HepG2 (cell line): ENCODE measurements around the gene DHX16. TPM values are rescaled to one million over a fixed set of nuclear protein-coding genes. Genes with fewer than 3 reads are reported as not detected.

Source experiments
- ASH2L ChIP-seq: fragments of 300-600, 200-600 bp; sonication (generic); IDR thresholded peaks from 2 replicates; pipeline ENCODE4 v1.7.0; 2017; ENCODE audit warnings: low read depth, mild to moderate bottlenecking, moderate library complexity, mixed read lengths, low read length; ENCODE audit not compliant: insufficient read length
- ATF1 ChIP-seq: IDR thresholded peaks from 2 replicates; pipeline ENCODE4 v1.6.1; 2016; ENCODE audit warnings: mild to moderate bottlenecking, control low read depth
- FOSL2 ChIP-seq: sonication (generic); formaldehyde crosslinking; IDR thresholded peaks from 2 replicates; pipeline ENCODE4 v1.4.0; 2020; ENCODE audit warnings: missing genetic modification reagents
- FOXJ3 ChIP-seq: sonication (generic); formaldehyde crosslinking; IDR thresholded peaks from 2 replicates; pipeline ENCODE4 v1.4.0; 2020; ENCODE audit warnings: missing genetic modification reagents, mild to moderate bottlenecking, borderline replicate concordance
- FUBP1 ChIP-seq: sonication (generic); formaldehyde crosslinking; IDR thresholded peaks from 2 replicates; pipeline ENCODE4 v1.5.1; 2020; ENCODE audit warnings: missing genetic modification reagents, mild to moderate bottlenecking, borderline replicate concordance
- HMGXB3 ChIP-seq: sonication (generic); formaldehyde crosslinking; IDR thresholded peaks from 2 replicates; pipeline ENCODE4 v1.4.0; 2020; ENCODE audit warnings: missing genetic modification reagents, borderline replicate concordance
- HOMEZ ChIP-seq: IDR thresholded peaks from 2 replicates; pipeline ENCODE4 v1.6.1; 2016; ENCODE audit warnings: low read depth
- HOXD1 ChIP-seq: sonication (generic); formaldehyde crosslinking; IDR thresholded peaks from 2 replicates; pipeline ENCODE4 v1.5.0; 2020; ENCODE audit warnings: missing genetic modification reagents
- KAT7 ChIP-seq: IDR thresholded peaks from 2 replicates; pipeline ENCODE4 v1.6.1; 2018; ENCODE audit warnings: borderline replicate concordance, missing compliant biosample characterization
- KMT2A ChIP-seq: sonication (generic); formaldehyde crosslinking; IDR thresholded peaks from 2 replicates; pipeline ENCODE4 v1.4.0; 2020; ENCODE audit warnings: missing genetic modification reagents
- MTF2 ChIP-seq: sonication (generic); formaldehyde crosslinking; IDR thresholded peaks from 2 replicates; pipeline ENCODE4 v1.5.0; 2020; ENCODE audit warnings: missing genetic modification reagents, borderline replicate concordance
- NRL ChIP-seq: sonication (generic); formaldehyde crosslinking; IDR thresholded peaks from 2 replicates; pipeline ENCODE4 v1.5.0; 2020; ENCODE audit warnings: missing genetic modification reagents, mild to moderate bottlenecking, moderate library complexity, borderline replicate concordance
- PHF8 ChIP-seq: sonication (generic); formaldehyde crosslinking; IDR thresholded peaks from 2 replicates; pipeline ENCODE4 v1.5.0; 2020; ENCODE audit warnings: missing genetic modification reagents
- RXRA ChIP-seq: sonication (generic); formaldehyde crosslinking; IDR thresholded peaks from 2 replicates; pipeline ENCODE4 v1.5.1; 2020; ENCODE audit warnings: missing genetic modification reagents
- ZBTB20 ChIP-seq: sonication (generic); formaldehyde crosslinking; IDR thresholded peaks from 2 replicates; pipeline ENCODE4 v1.8.1; 2023; ENCODE audit warnings: missing genetic modification reagents, low read depth, mild to moderate bottlenecking, borderline replicate concordance
- ZMYM3 ChIP-seq: sonication (generic); formaldehyde crosslinking; IDR thresholded peaks from 2 replicates; pipeline ENCODE4 v1.5.1; 2020; ENCODE audit warnings: mild to moderate bottlenecking, missing genetic modification reagents
- ZNF230 ChIP-seq: sonication (generic); formaldehyde crosslinking; IDR thresholded peaks from 2 replicates; pipeline ENCODE4 v1.4.0; 2020; ENCODE audit warnings: mild to moderate bottlenecking, missing genetic modification reagents
- ZNF263 ChIP-seq: sonication (generic); formaldehyde crosslinking; IDR thresholded peaks from 2 replicates; pipeline ENCODE4 v1.4.0; 2020; ENCODE audit warnings: missing genetic modification reagents
- ZNF441 ChIP-seq: sonication (generic); formaldehyde crosslinking; IDR thresholded peaks from 2 replicates; pipeline ENCODE4 v1.7.0; 2021; ENCODE audit warnings: missing genetic modification reagents, borderline replicate concordance
- ZNF460 ChIP-seq: sonication (generic); formaldehyde crosslinking; IDR thresholded peaks from 2 replicates; pipeline ENCODE4 v1.5.1; 2020; ENCODE audit warnings: missing genetic modification reagents, mild to moderate bottlenecking, borderline replicate concordance
- ZNF577 ChIP-seq: sonication (generic); formaldehyde crosslinking; IDR thresholded peaks from 2 replicates; pipeline ENCODE4 v1.4.0; 2020; ENCODE audit warnings: mild to moderate bottlenecking, low read depth, missing genetic modification reagents, borderline replicate concordance
- ZNF614 ChIP-seq: IDR thresholded peaks from 2 replicates; pipeline ENCODE4 v1.6.1; 2018; ENCODE audit warnings: missing biosample characterization, missing genetic modification reagents, inconsistent platforms, borderline replicate concordance
- polyA plus RNA-seq, 8 experiments: library from polyadenylated mRNA; depleted of rRNA in 3 of 8; stranded (reverse) in 7 of 8; unstranded in 1 of 8; fragments of >200 nt; fragmentation: Illumina TruSeq in 4 of 8; extraction: Trizol in 4 of 8; gene quantifications; 2 replicates each; pipeline versions ENCODE4 v1.2.1 to v1.2.3, GENCODE V29; 2011 to 2016; ENCODE audit warnings: low read depth in 4 of 8, missing spikeins in 1 of 8, mixed read lengths in 1 of 8; ENCODE audit not compliant: insufficient read depth in 1 of 8
- total RNA-seq, 5 experiments: library from RNA; depleted of rRNA; stranded (reverse); fragments of >200 nt; fragmentation: Illumina TruSeq; extraction: Trizol; gene quantifications; 2 replicates each; pipeline ENCODE4 v1.2.3, GENCODE V29; 2016; ENCODE audit warnings: low read depth in 1 of 5

The DHX16 gene
- total and polyA plus RNA-seq, 2 of the 13 experiments (the other 11 are each of a cell fraction or from before 2014, with no cell fraction given): 57.0 to 58.5 TPM

GRCh38 chr6:30616811-30617564, 55.8 kb downstream of the DHX16 start, which contains the start of gene PPP1R10 (continued):
- TF ChIP-seq ZNF441 (peak; percentile 54; the same call in 1 of the 2 replicates), ZNF614 (CRISPR knock-in tag) (no peak), HOMEZ (CRISPR knock-in tag) (peak; percentile 64; the same call in 1 of the 2 replicates), HMGXB3 (CRISPR knock-in tag) (peak; percentile 4; the same call in 1 of the 2 replicates), FUBP1 (CRISPR knock-in tag) (peak; percentile 47; the same call in 1 of the 2 replicates), ASH2L (no peak), KAT7 (CRISPR knock-in tag) (peak; percentile 93; the same call in 1 of the 2 replicates), FOSL2 (CRISPR knock-in tag) (peak; percentile 31; the same call in 1 of the 2 replicates), ZNF460 (CRISPR knock-in tag) (no peak), ZMYM3 (no peak), KMT2A (CRISPR knock-in tag) (no peak), ATF1 (peak; percentile 93), ZBTB20 (CRISPR knock-in tag) (no peak), HOXD1 (CRISPR knock-in tag) (peak; percentile 43; the same call in 1 of the 2 replicates), MTF2 (CRISPR knock-in tag) (no peak), RXRA (peak; percentile 10; the same call in 1 of the 2 replicates), FOXJ3 (0 out of 2 replicates have a peak, but pooled peaks have one; percentile 64), ZNF577 (no peak), PHF8 (CRISPR knock-in tag) (no peak), ZNF263 (peak; percentile 56; the same call in 1 of the 2 replicates), NRL (CRISPR knock-in tag) (peak; percentile 51; the same call in 1 of the 2 replicates), ZNF230 (CRISPR knock-in tag) (no peak; the same call in 1 of the 2 replicates)
